Neural progenitor cell (in vitro differentiated cells): ENCODE measurements around the gene MRPL11. TPM values are rescaled to one million over a fixed set of nuclear protein-coding genes. Genes with fewer than 3 reads are reported as not detected.
A peak's percentile ranks its signal among the peaks of the same experiment; 100 is the strongest.

Source experiments
- DNase-seq: peaks from one replicate; pipeline ENCODE4 v3.0.0-alpha.2; 2016; ENCODE audit warnings: low spot score
- H2AFZ ChIP-seq: fragments of 200-600 bp; sonication (generic); replicated peaks from 2 replicates; pipeline ENCODE4 v1.6.1; 2016; ENCODE audit warnings: antibody characterized with exemption
- H3F3A ChIP-seq: fragments of 200-600 bp; sonication (generic); 2 replicates; pipeline ENCODE4 v1.6.1; 2016; ENCODE audit warnings: antibody characterized with exemption, low read depth
- H3K27ac ChIP-seq: fragments of 200-600 bp; sonication (generic); 2 replicates; pipeline ENCODE4 v1.5.1; 2016; ENCODE audit warnings: mild to moderate bottlenecking
- H3K27me3 ChIP-seq: fragments of 200-600 bp; sonication (generic); 2 replicates; pipeline ENCODE4 v1.6.1; 2016; ENCODE audit warnings: mild to moderate bottlenecking, moderate library complexity
- H3K36me3 ChIP-seq: fragments of 200-600 bp; sonication (generic); 2 replicates; pipeline ENCODE4 v1.5.1; 2016
- H3K4me1 ChIP-seq: fragments of 200-600 bp; sonication (generic); 2 replicates; pipeline ENCODE4 v1.6.1; 2016; ENCODE audit warnings: mixed run types
- H3K4me2 ChIP-seq: fragments of 200-600 bp; sonication (generic); 2 replicates; pipeline ENCODE4 v1.6.1; 2016
- H3K4me3 ChIP-seq: fragments of 200-600 bp; sonication (generic); 2 replicates; pipeline ENCODE4 v1.5.1; 2016
- H3K79me2 ChIP-seq: fragments of 200-600 bp; sonication (generic); 2 replicates; pipeline ENCODE4 v1.6.1; 2016; ENCODE audit warnings: low read depth
- H3K9ac ChIP-seq: fragments of 200-600 bp; sonication (generic); 2 replicates; pipeline ENCODE4 v1.6.1; 2016
- H3K9me3 ChIP-seq: fragments of 200-600 bp; sonication (generic); 2 replicates; pipeline ENCODE4 v1.5.1; 2016; ENCODE audit warnings: low read depth
- H4K20me1 ChIP-seq: fragments of 200-600 bp; sonication (generic); 2 replicates; pipeline ENCODE4 v1.6.1; 2016; ENCODE audit warnings: low read depth
- H3K27ac Mint-ChIP-seq: 3 replicates; pipeline ENCODE4 v1.8.0; 2021; ENCODE audit warnings: mixed read lengths
- H3K27me3 Mint-ChIP-seq: 2 replicates; pipeline ENCODE4 v1.8.0; 2022; ENCODE audit warnings: low read depth, mild to moderate bottlenecking, inconsistent platforms, moderate library complexity, mixed read lengths; ENCODE audit not compliant: insufficient read depth
- H3K36me3 Mint-ChIP-seq: 3 replicates; pipeline ENCODE4 v1.8.0; 2021; ENCODE audit warnings: mixed read lengths
- H3K4me1 Mint-ChIP-seq: 3 replicates; pipeline ENCODE4 v1.8.0; 2021; ENCODE audit warnings: mixed read lengths
- H3K4me3 Mint-ChIP-seq: 3 replicates; pipeline ENCODE4 v1.8.0; 2021; ENCODE audit warnings: mild to moderate bottlenecking, moderate library complexity, mixed read lengths
- H3K9me3 Mint-ChIP-seq: 3 replicates; pipeline ENCODE4 v1.8.0; 2020; ENCODE audit warnings: mixed read lengths
- CTCF ChIP-seq: fragments of 200-600 bp; sonication (generic); IDR thresholded peaks from 2 replicates; pipeline ENCODE4 v1.5.1; 2017; ENCODE audit warnings: antibody characterized with exemption, mild to moderate bottlenecking
- EZH2 ChIP-seq: fragments of 200-600 bp; sonication (generic); IDR thresholded peaks from 2 replicates; pipeline ENCODE4 v1.6.1; 2017; ENCODE audit warnings: antibody characterized with exemption, mild to moderate bottlenecking, moderate library complexity
- EZH2phosphoT487 ChIP-seq: fragments of 200-600 bp; sonication (generic); IDR thresholded peaks from 2 replicates; pipeline ENCODE4 v1.6.1; 2017; ENCODE audit warnings: antibody characterized with exemption
- total RNA-seq: library from RNA; depleted of rRNA; stranded (reverse); fragments of >200 nt; gene quantifications from 2 replicates; pipeline ENCODE4 v1.2.3, GENCODE V29; 2015; ENCODE audit warnings: low replicate concordance

MRPL11 gene
- total RNA-seq: 82.0 and 131 TPM in 2 replicates

DNA sequence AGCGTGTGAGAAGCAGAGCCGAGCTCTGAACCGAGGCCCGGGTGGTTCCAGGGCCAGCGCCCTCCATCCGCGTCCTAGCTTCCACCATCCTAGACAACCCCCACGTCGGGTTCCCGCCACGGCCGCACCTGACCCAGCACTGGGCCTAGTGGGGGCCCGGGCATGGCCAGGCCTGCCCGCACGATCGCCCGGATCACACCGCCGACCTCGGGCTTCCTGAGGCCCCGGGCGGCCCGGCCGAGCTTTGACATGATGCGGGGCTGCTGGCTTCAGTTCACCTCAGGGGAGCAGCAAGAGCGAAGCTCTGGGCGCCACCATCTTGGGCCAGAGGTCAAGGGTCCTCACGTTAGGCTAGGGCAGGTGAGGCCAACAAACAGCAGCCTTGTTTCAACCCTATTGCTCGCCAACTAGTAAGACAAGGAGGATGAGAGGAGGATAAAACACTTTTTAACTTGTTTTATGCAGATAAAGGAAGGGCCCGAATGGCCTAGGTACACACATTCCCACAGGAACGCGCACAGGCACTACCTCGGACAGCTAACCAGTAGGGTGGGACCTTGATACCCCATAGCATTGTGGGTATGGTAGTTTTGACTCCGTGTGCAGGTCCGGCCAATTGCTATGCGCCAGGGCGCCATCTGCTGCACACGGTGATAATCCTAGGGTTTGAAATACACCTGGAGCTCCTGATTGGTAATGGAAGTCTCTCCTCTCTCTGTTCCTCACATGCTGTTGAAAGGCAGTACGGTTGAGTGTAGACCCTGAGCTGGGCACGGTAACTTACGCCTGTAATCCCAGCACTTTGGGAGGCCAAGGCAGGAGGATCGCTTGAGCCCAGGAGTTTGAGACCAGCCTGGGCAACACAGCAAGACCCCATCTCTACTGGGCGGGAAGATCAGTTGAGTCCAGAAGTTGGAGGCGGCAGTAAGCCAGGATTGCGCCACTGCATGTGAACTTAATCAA is at the start of gene MRPL11:
TSS of gene MRPL11 (minus strand) at position 345 of the 963 bp plus-strand sequence. CDS start at position 251, 94 bp downstream.
- peaks cover 14% of the 10 kb centered on the region for H3K4me1 Mint-ChIP-seq
- H3K9me3 Mint-ChIP-seq: no peaks in the 10 kb centered on the region

DNA sequence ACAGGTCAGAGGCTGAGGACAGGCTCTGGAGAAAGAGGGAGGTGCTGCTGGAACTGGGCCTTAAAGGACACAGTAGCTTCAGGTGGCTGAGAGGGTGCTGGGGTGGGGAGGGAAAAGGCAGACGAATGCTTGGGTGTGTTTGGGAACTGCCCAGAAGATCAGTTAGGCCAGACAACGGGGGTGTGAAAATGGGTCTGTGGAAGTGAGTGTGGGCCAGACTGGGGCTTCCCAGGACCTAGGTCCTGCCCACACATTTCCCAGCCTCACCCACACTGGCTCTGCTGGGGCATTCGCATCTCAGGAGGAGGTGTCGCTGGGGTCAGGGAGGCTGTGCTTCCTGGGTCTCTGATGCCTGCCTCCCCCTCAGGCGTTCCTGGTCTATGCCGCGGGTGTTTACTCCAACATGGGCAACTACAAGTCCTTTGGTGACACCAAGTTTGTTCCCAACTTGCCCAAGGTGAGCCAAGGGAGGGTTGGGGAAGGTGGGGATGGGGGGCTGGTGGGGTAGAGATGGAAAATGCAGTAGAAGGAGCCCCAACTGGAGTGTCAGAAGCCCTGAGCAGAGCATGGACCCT is 46.2 kb upstream of the MRPL11 start:
- H3K36me3 Mint-ChIP-seq: no peaks in the 10 kb centered on the region
- H3K27me3 Mint-ChIP-seq: peaks cover 3% of the 10 kb centered on the region
- Histone ChIP-seq H3K4me2 (no peak overlapping the region), H3F3A (peaks cover 12% of the 10 kb centered on the region), H3K9me3 (no peaks in the 10 kb centered on the region), H4K20me1 (no peaks in the 10 kb centered on the region), H3K36me3 (no peaks in the 10 kb centered on the region), H3K27me3 (no peaks in the 10 kb centered on the region), H3K9ac (no peak overlapping the region), H3K4me3 (no peak overlapping the region), H3K27ac (no peak overlapping the region), H3K79me2 (peaks cover 8% of the 10 kb centered on the region), H2AFZ (no peak overlapping the region), H3K4me1 (peaks cover 3% of the 10 kb centered on the region)
- peaks cover 4% of the 10 kb centered on the region for H3K4me1 Mint-ChIP-seq
- TF ChIP-seq EZH2 (no peak), EZH2phosphoT487 (no peak), CTCF (no peak)
- H3K9me3 Mint-ChIP-seq: no peaks in the 10 kb centered on the region
- peak overlapping the region; percentile 46 for H3K27ac Mint-ChIP-seq
- no peak for DNase-seq
- H3K4me3 Mint-ChIP-seq: no peak overlapping the region

More for the DNA sequence above, at the start of gene MRPL11:
- Histone ChIP-seq H3K9ac (peak within 1 kb of the TSS; percentile 71), H3K79me2 (peaks cover 11% of the 10 kb centered on the region), H2AFZ (peak within 1 kb of the TSS; percentile 100), H3K4me3 (peak within 1 kb of the TSS; percentile 89), H3K4me2 (peak within 1 kb of the TSS; percentile 86), H3K4me1 (peaks cover 5% of the 10 kb centered on the region), H3K27ac (peak within 1 kb of the TSS; percentile 27), H3K27me3 (no peaks in the 10 kb centered on the region), H3K36me3 (no peaks in the 10 kb centered on the region), H3F3A (peaks cover 5% of the 10 kb centered on the region), H4K20me1 (no peaks in the 10 kb centered on the region), H3K9me3 (no peaks in the 10 kb centered on the region)
- peak within 1 kb of the TSS; percentile 100 for H3K27ac Mint-ChIP-seq
- DNase-seq: peak; percentile 95
- H3K36me3 Mint-ChIP-seq: peaks cover 2% of the 10 kb centered on the region
- H3K4me3 Mint-ChIP-seq: peak within 1 kb of the TSS; percentile 93
- H3K27me3 Mint-ChIP-seq: peaks cover 5% of the 10 kb centered on the region
- TF ChIP-seq EZH2phosphoT487: no peak
- no peak for TF ChIP-seq EZH2
- peak; percentile 68 for TF ChIP-seq CTCF

- Mint-ChIP-seq H3K27me3 (peaks cover 10% of the 10 kb centered on the region), H3K4me3 (peak within 1 kb of the TSS; percentile 93), H3K36me3 (no peaks in the 10 kb centered on the region), H3K4me1 (peaks cover 29% of the 10 kb centered on the region), H3K27ac (peak within 1 kb of the TSS; percentile 78), H3K9me3 (no peaks in the 10 kb centered on the region)
- H2AFZ ChIP-seq: peak within 1 kb of the TSS; percentile 78
- peaks cover 41% of the 10 kb centered on the region for H3F3A ChIP-seq
- H3K79me2 ChIP-seq: peaks cover 20% of the 10 kb centered on the region
- H3K4me2 ChIP-seq: peak within 1 kb of the TSS; percentile 93
- DNase-seq: peak; percentile 99
- H3K9me3 ChIP-seq: no peaks in the 10 kb centered on the region
- H3K4me3 ChIP-seq: peak within 1 kb of the TSS; percentile 77
- no peaks in the 10 kb centered on the region for H3K27me3 ChIP-seq
- H3K36me3 ChIP-seq: no peaks in the 10 kb centered on the region
- peak within 1 kb of the TSS; percentile 79 for H3K9ac ChIP-seq
- H4K20me1 ChIP-seq: peaks cover 31% of the 10 kb centered on the region
- H3K27ac ChIP-seq: peak within 1 kb of the TSS; percentile 68
- TF ChIP-seq CTCF: no peak
- no peak for TF ChIP-seq EZH2phosphoT487
- TF ChIP-seq EZH2: no peak
- H3K4me1 ChIP-seq: peaks cover 3% of the 10 kb centered on the region
These were observed 41.7 kb upstream of the MRPL11 start, which contains the start of gene DPP3 for GRCh38 chr11:66480117-66480938. Gene DPP3, plus strand, starts transcription at chr11:66480434. Its CDS starts 1,767 bp downstream, at chr11:66482201.
